ENCODE data around the gene PRPSAP1.
A peak's percentile ranks its signal among the peaks of the same experiment; 100 is the strongest.

PRPSAP1 gene

DNA sequence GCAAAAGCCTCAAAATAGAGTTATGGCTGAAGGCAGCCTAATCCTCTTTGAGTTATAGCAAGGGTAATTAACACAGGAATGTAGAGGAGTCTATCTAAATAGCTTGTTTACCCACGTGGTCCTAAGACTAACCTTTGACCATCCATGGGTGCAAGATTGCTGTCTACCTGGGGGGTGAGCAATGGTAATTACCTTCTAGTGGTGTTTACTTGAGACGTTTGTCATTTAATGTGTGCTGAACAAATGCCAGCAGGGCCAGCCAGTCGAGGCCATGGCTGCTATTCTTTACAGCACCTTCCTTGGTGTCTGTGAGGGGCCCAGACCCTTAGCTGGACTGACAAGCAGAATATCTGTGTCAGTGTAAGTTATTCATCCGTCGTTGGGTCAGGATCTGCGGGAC lies 13.9 kb upstream of the PRPSAP1 start (continued):
- no peak for TF ChIP-seq ZNF362 (tag by site-specific recombination; IDR thresholded peaks at IDR 0.05)
- TF ChIP-seq ZNF600 (tag by site-specific recombination; IDR thresholded peaks at IDR 0.05) = no peak
- TF ChIP-seq MZF1 (tag by site-specific recombination; IDR thresholded peaks at IDR 0.05; ENCODE audit: borderline replicate concordance) = no peak
- 0 out of 2 replicates have a peak, but pooled peaks have one; percentile 16 for TF ChIP-seq ZNF423 (tag by site-specific recombination; IDR thresholded peaks at IDR 0.05)
- TF ChIP-seq ZNF140 (tag by site-specific recombination; IDR thresholded peaks at IDR 0.05) = no peak
- TF ChIP-seq FEZF1 (tag by site-specific recombination; IDR thresholded peaks at IDR 0.05) = peak; percentile 90

DNA sequence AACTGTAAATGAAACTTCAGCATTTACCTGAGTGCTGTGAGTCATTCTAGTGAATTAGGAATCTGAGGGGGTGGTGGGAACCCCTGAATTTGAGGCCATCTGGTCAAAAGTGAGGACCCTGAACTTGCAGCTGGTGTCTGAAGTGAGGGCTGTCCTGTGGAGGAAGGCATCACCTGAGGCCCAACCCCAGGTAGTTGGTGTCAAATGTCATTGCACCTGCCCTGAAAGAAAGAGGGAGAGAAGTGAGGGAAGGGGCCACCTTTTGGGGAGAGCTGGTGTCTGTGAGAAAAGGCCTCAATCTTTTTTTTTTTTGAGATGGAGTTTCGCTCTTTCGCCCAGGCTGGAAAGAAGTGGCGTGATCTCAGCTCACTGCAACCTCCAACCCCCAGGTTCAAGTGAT lies 12.5 kb upstream of the PRPSAP1 start:
- ChIA-PET POLR2A (interaction anchor here (0.6 to 1.1 kb wide), 2 partner anchors 13 to 15 kb away, joined by 3 to 6 read pairs; partner anchors contain the start of gene PRPSAP1), CTCF (interaction anchor here (0.6 to 0.9 kb wide), 3 partner anchors 8 to 43 kb away, joined by 3 to 4 read pairs (median 3); no protein-coding TSS in a partner anchor)
- H3K4me1 ChIP-seq (ENCODE audit: control insufficient read depth, insufficient read depth, low read length) = peaks cover 12% of the 10 kb centered on the region
- H3K9me3 ChIP-seq (ENCODE audit: control insufficient read depth, insufficient read depth, low read depth, low read length) = no peaks in the 10 kb centered on the region
- no peak for TF ChIP-seq ZNF16 (tag by site-specific recombination; IDR thresholded peaks at IDR 0.05; ENCODE audit: low read depth)
- TF ChIP-seq ZNF768 (tag by site-specific recombination; IDR thresholded peaks at IDR 0.05) = no peak
- TF ChIP-seq ZFP37 (tag by site-specific recombination; IDR thresholded peaks at IDR 0.05) = no peak
- no peak for TF ChIP-seq GLIS1 (tag by site-specific recombination; IDR thresholded peaks at IDR 0.05)
- TF ChIP-seq, protein P1, sequence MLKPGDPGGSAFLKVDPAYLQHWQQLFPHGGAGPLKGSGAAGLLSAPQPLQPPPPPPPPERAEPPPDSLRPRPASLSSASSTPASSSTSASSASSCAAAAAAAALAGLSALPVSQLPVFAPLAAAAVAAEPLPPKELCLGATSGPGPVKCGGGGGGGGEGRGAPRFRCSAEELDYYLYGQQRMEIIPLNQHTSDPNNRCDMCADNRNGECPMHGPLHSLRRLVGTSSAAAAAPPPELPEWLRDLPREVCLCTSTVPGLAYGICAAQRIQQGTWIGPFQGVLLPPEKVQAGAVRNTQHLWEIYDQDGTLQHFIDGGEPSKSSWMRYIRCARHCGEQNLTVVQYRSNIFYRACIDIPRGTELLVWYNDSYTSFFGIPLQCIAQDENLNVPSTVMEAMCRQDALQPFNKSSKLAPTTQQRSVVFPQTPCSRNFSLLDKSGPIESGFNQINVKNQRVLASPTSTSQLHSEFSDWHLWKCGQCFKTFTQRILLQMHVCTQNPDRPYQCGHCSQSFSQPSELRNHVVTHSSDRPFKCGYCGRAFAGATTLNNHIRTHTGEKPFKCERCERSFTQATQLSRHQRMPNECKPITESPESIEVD (tag by site-specific recombination; IDR thresholded peaks at IDR 0.05) = no peak
- no peak for TF ChIP-seq SP3 (tag by site-specific recombination; IDR thresholded peaks at IDR 0.05)
- no peak for TF ChIP-seq ZXDB (tag by site-specific recombination; IDR thresholded peaks at IDR 0.05)
- TF ChIP-seq KLF17 (tag by site-specific recombination; IDR thresholded peaks at IDR 0.05) = no peak
- H3K27ac ChIP-seq (ENCODE audit: extremely low read depth, low read depth, low read length) = no peak overlapping the region
- H3K36me3 ChIP-seq (ENCODE audit: control insufficient read depth in 2 of 2, insufficient read depth in 1 of 2, low read length in 2 of 2) = no peaks in the 10 kb centered on the region
- no peak overlapping the region for H3K4me3 ChIP-seq (ENCODE audit: low read depth, low read length)

- peaks cover 12% of the 10 kb centered on the region for H3K4me1 ChIP-seq (ENCODE audit: control insufficient read depth, insufficient read depth, low read length)
- no peak overlapping the region for H3K4me3 ChIP-seq (ENCODE audit: low read depth, low read length)
- no peak overlapping the region for H3K27ac ChIP-seq (ENCODE audit: extremely low read depth, low read depth, low read length)
- TF ChIP-seq ZNF830 (tag by site-specific recombination; IDR thresholded peaks at IDR 0.05; ENCODE audit: low read depth) (no peak), OVOL3 (tag by site-specific recombination; IDR thresholded peaks at IDR 0.05) (no peak), ZNF600 (tag by site-specific recombination; IDR thresholded peaks at IDR 0.05) (0 out of 2 replicates have a peak, but pooled peaks have one; percentile 18), ZBTB17 (tag by site-specific recombination; IDR thresholded peaks at IDR 0.05) (peak; percentile 48; the same call in 1 of the 2 replicates), ZNF654 (tag by site-specific recombination; IDR thresholded peaks at IDR 0.05; ENCODE audit: low read depth) (peak; percentile 27; the same call in 1 of the 2 replicates), GLIS1 (tag by site-specific recombination; IDR thresholded peaks at IDR 0.05) (no peak), SP2 (tag by site-specific recombination; IDR thresholded peaks at IDR 0.05) (no peak), REST (tag by site-specific recombination; IDR thresholded peaks at IDR 0.05) (no peak), ZNF664 (tag by site-specific recombination; IDR thresholded peaks at IDR 0.05) (0 out of 2 replicates have a peak, but pooled peaks have one; percentile 36)
- TF ChIP-seq, protein P2, sequence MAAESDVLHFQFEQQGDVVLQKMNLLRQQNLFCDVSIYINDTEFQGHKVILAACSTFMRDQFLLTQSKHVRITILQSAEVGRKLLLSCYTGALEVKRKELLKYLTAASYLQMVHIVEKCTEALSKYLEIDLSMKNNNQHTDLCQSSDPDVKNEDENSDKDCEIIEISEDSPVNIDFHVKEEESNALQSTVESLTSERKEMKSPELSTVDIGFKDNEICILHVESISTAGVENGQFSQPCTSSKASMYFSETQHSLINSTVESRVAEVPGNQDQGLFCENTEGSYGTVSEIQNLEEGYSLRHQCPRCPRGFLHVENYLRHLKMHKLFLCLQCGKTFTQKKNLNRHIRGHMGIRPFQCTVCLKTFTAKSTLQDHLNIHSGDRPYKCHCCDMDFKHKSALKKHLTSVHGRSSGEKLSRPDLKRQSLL (tag by site-specific recombination; IDR thresholded peaks at IDR 0.05) = peak; percentile 98
- no peaks in the 10 kb centered on the region for H3K36me3 ChIP-seq (ENCODE audit: control insufficient read depth in 2 of 2, insufficient read depth in 1 of 2, low read length in 2 of 2)
- ChIA-PET POLR2A (interaction anchor here (0.6 to 1.1 kb wide), 3 partner anchors 12 to 16 kb away, joined by 3 to 6 read pairs (median 5); partner anchors contain the start of gene PRPSAP1), CTCF (interaction anchor here (0.6 to 1.0 kb wide), 4 partner anchors 18 to 389 kb away, joined by 3 read pairs; no protein-coding TSS in a partner anchor)
- H3K9me3 ChIP-seq (ENCODE audit: control insufficient read depth, insufficient read depth, low read depth, low read length) = no peaks in the 10 kb centered on the region
These were observed 11.7 kb upstream of the PRPSAP1 start for GRCh38 chr17:76365256-76365903.

Measured in HEK293 (cell line).